ENCODE results near the gene EWSR1. TPM values are rescaled to one million over a fixed set of nuclear protein-coding genes. Genes with fewer than 3 reads are reported as not detected.

EWSR1 gene
- total and polyA plus RNA-seq, 2 donors (not counting 3 experiments of a cell fraction or from before 2014, with no cell fraction given) = 305 to 588 TPM

DNA sequence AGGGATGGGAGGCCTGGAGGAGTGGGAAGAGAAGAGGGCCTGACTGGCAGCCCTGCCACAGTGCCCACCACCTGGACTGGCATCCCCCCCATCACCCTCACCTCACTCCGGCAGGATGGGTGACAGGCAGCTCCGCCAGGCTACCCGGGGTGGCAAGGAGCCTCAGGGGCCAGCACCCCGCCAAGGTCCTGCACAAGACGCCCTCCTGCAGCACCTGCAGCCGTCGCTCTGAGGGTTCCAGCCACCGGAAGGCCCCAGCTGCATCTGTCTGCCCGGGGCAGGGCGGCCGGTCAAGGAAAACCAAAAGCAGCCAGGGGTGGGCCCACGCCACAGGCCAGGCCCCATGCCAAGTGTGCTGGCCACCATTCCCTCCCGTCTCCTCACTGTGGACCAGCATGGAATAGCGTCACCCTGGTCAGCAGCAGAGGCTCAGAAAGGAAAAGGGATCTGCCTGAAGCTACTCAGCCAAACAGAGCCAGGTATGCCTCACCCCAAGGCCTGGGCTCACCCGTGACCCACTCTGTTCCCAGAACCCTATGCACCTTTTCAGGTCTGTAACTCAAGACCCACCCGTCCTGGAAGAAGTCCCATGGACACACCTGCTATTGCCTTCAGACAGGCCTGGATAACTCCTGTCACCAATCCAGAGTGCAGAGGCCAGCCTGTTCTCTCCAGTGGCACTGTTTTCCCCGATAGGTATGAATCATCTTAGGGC, 7.3 kb upstream of the EWSR1 start:
- Histone ChIP-seq H3K9me1 (replicated peaks; ENCODE audit: control insufficient read depth, extremely low read depth, insufficient read depth, low read length) (no peaks in the 10 kb centered on the region), H3K27me3 (ENCODE audit: control insufficient read depth in 2 of 2, insufficient read depth in 2 of 2, low read length in 2 of 2) (no peaks in the 10 kb centered on the region), H3K4me3 (replicated peaks in 1 of 3; ENCODE audit: insufficient read depth in 1 of 3, low read depth in 1 of 3, low read length in 3 of 3) (no peak overlapping the region), H3K36me3 (ENCODE audit: control insufficient read depth in 2 of 2, extremely low read depth in 1 of 2, insufficient read depth in 2 of 2, low read length in 2 of 2) (peaks cover 3 to 14% of the 10 kb centered on the region in 2 experiments), H2AFZ (ENCODE audit: low read depth, low read length) (no peak overlapping the region), H3K9me3 (replicated peaks; ENCODE audit: control insufficient read depth, insufficient read depth, low read length) (no peaks in the 10 kb centered on the region), H4K20me1 (replicated peaks; ENCODE audit: control insufficient read depth, extremely low read depth, insufficient read depth, low read length) (no peaks in the 10 kb centered on the region), H3K79me2 (ENCODE audit: control insufficient read depth, insufficient read depth, low read length) (no peaks in the 10 kb centered on the region), H3K4me1 (ENCODE audit: control insufficient read depth, extremely low read depth, insufficient read depth, low read length) (no peaks in the 10 kb centered on the region), H3K27ac (ENCODE audit: insufficient read depth, low read depth, low read length) (no peak overlapping the region), H3K9ac (replicated peaks; ENCODE audit: extremely low read depth, insufficient read depth, low read length) (no peak overlapping the region), H3K4me2 (ENCODE audit: insufficient read depth, low read length) (no peak overlapping the region)
- intact Hi-C loops (cut with micrococcal nuclease) = no loop called here
- DNase-seq (ENCODE audit: low read depth, low spot score) = no peak
- CTCF ChIA-PET = interaction anchor here (1.1 kb wide), 1 partner anchor 15 kb away, joined by 4 read pairs; no protein-coding TSS in a partner anchor
- POLR2A ChIA-PET = no interaction called here
- FAIRE-seq = peak; percentile 26
- no peak for TF ChIP-seq POLR2AphosphoS5 (IDR thresholded peaks at IDR 0.05; ENCODE audit: insufficient read depth, low read depth, low read length)
- no peak for TF ChIP-seq JUN (IDR thresholded peaks at IDR 0.05; ENCODE audit: borderline replicate concordance, insufficient read depth, insufficient read length, low read depth)
- TF ChIP-seq, protein P1, sequence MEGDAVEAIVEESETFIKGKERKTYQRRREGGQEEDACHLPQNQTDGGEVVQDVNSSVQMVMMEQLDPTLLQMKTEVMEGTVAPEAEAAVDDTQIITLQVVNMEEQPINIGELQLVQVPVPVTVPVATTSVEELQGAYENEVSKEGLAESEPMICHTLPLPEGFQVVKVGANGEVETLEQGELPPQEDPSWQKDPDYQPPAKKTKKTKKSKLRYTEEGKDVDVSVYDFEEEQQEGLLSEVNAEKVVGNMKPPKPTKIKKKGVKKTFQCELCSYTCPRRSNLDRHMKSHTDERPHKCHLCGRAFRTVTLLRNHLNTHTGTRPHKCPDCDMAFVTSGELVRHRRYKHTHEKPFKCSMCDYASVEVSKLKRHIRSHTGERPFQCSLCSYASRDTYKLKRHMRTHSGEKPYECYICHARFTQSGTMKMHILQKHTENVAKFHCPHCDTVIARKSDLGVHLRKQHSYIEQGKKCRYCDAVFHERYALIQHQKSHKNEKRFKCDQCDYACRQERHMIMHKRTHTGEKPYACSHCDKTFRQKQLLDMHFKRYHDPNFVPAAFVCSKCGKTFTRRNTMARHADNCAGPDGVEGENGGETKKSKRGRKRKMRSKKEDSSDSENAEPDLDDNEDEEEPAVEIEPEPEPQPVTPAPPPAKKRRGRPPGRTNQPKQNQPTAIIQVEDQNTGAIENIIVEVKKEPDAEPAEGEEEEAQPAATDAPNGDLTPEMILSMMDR (IDR thresholded peaks at IDR 0.05; ENCODE audit: extremely low read depth in 1 of 2, insufficient read depth in 1 of 2, low read depth in 1 of 2, low read length in 2 of 2) = no peak
- dilution Hi-C loops (cut with MboI; ENCODE audit: extremely low pct_ligation_motif_present, low sequenced_read_pairs) = no loop called here
- BruUV-seq (replicated peaks) = no TSS peak

DNA sequence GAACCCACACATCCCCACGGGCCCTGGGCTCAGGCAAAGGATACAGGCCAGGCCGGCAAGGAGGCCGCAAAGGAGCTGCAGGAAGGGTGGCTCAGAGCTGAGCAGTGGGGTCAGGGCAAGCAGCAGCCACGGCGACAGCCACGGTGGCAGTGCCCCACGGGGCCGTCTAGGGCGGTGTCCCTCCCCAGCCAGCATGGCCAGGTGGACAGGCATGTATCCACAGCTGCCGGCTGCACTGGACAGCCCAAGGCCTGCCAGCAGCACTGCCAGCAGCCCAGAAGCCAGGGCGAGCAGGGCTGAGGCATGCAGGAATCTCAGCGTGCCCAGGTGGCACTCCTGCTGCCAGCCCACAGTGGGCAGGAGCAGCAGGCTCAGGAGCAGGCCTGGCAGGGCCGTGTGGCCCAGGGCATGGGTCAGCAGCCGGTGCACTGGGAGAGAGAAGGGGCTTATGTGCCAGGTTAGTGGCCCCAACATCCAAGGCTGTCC, 4.2 kb upstream of the EWSR1 start:
- Histone ChIP-seq H3K4me2 (ENCODE audit: insufficient read depth, low read length) (no peak overlapping the region), H3K36me3 (ENCODE audit: control insufficient read depth in 2 of 2, extremely low read depth in 1 of 2, insufficient read depth in 2 of 2, low read length in 2 of 2) (peaks cover 4 to 14% of the 10 kb centered on the region in 2 experiments), H4K20me1 (replicated peaks; ENCODE audit: control insufficient read depth, extremely low read depth, insufficient read depth, low read length) (no peaks in the 10 kb centered on the region), H3K27me3 (ENCODE audit: control insufficient read depth in 2 of 2, insufficient read depth in 2 of 2, low read length in 2 of 2) (no peaks in the 10 kb centered on the region), H3K79me2 (ENCODE audit: control insufficient read depth, insufficient read depth, low read length) (peaks cover 25% of the 10 kb centered on the region), H2AFZ (ENCODE audit: low read depth, low read length) (no peak overlapping the region), H3K27ac (ENCODE audit: insufficient read depth, low read depth, low read length) (no peak overlapping the region), H3K4me3 (replicated peaks in 1 of 3; ENCODE audit: insufficient read depth in 1 of 3, low read depth in 1 of 3, low read length in 3 of 3) (no peak overlapping the region), H3K4me1 (ENCODE audit: control insufficient read depth, extremely low read depth, insufficient read depth, low read length) (peaks cover 16% of the 10 kb centered on the region), H3K9me1 (replicated peaks; ENCODE audit: control insufficient read depth, extremely low read depth, insufficient read depth, low read length) (no peaks in the 10 kb centered on the region), H3K9me3 (replicated peaks; ENCODE audit: control insufficient read depth, insufficient read depth, low read length) (no peaks in the 10 kb centered on the region), H3K9ac (replicated peaks; ENCODE audit: extremely low read depth, insufficient read depth, low read length) (no peak overlapping the region)
- intact Hi-C loops (cut with micrococcal nuclease) (no loop called here), dilution Hi-C loops (cut with MboI; ENCODE audit: extremely low pct_ligation_motif_present, low sequenced_read_pairs) (no loop called here)
- no TSS peak for BruUV-seq (replicated peaks)
- DNase-seq (ENCODE audit: low read depth, low spot score) (no peak), FAIRE-seq (no peak)
- ChIA-PET CTCF (no interaction called here), POLR2A (no interaction called here)
- TF ChIP-seq FOS (IDR thresholded peaks at IDR 0.05; ENCODE audit: borderline replicate concordance, insufficient read depth, low read length) (no peak), POLR2A (IDR thresholded peaks at IDR 0.05; ENCODE audit: low read depth, low read length) (no peak), EZH2 (IDR thresholded peaks at IDR 0.05; ENCODE audit: borderline replicate concordance, low read depth, low read length, severe bottlenecking) (no peak), MYC (IDR thresholded peaks at IDR 0.05; ENCODE audit: low read depth, low read length) (no peak), JUN (IDR thresholded peaks at IDR 0.05; ENCODE audit: borderline replicate concordance, insufficient read depth, insufficient read length, low read depth) (no peak), GATA2 (IDR thresholded peaks at IDR 0.05; ENCODE audit: insufficient read depth, insufficient read length, low read depth, low read length) (no peak), POLR2AphosphoS5 (IDR thresholded peaks at IDR 0.05; ENCODE audit: insufficient read depth, low read depth, low read length) (no peak)
- TF ChIP-seq, protein P2, sequence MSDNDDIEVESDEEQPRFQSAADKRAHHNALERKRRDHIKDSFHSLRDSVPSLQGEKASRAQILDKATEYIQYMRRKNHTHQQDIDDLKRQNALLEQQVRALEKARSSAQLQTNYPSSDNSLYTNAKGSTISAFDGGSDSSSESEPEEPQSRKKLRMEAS (IDR thresholded peaks at IDR 0.05; ENCODE audit: insufficient read depth, insufficient read length) = no peak
- TF ChIP-seq, protein P1 (IDR thresholded peaks at IDR 0.05; ENCODE audit: extremely low read depth in 1 of 2, insufficient read depth in 1 of 2, low read depth in 1 of 2, low read length in 2 of 2) = no peak

All from endothelial cell of umbilical vein (primary cell).